Measurements from ENCODE around the gene GP2. TPM values are rescaled to one million over a fixed set of nuclear protein-coding genes. Genes with fewer than 3 reads are reported as not detected.

Gene GP2
- total and polyA plus RNA-seq, 2 donors (not counting 1 experiment from before 2014, with no cell fraction given): not detected

- no peaks in the 10 kb centered on the region for H3K79me2 ChIP-seq (ENCODE audit: control insufficient read depth, insufficient read depth, low read length)
- no peak for DNase-seq (ENCODE audit: low read depth in 2 of 2)
- H3K9ac ChIP-seq (ENCODE audit: insufficient read depth, low read length): no peak overlapping the region
- no peaks in the 10 kb centered on the region for H3K4me1 ChIP-seq (ENCODE audit: control insufficient read depth, extremely low read depth, insufficient read depth, low read length)
- no peak for TF ChIP-seq EZH2 (IDR thresholded peaks at IDR 0.05; ENCODE audit: low read length, missing control alignments)
- TF ChIP-seq, protein P1, sequence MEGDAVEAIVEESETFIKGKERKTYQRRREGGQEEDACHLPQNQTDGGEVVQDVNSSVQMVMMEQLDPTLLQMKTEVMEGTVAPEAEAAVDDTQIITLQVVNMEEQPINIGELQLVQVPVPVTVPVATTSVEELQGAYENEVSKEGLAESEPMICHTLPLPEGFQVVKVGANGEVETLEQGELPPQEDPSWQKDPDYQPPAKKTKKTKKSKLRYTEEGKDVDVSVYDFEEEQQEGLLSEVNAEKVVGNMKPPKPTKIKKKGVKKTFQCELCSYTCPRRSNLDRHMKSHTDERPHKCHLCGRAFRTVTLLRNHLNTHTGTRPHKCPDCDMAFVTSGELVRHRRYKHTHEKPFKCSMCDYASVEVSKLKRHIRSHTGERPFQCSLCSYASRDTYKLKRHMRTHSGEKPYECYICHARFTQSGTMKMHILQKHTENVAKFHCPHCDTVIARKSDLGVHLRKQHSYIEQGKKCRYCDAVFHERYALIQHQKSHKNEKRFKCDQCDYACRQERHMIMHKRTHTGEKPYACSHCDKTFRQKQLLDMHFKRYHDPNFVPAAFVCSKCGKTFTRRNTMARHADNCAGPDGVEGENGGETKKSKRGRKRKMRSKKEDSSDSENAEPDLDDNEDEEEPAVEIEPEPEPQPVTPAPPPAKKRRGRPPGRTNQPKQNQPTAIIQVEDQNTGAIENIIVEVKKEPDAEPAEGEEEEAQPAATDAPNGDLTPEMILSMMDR (conservative IDR thresholded peaks at IDR 0.05 in 1 of 2, IDR thresholded peaks at IDR 0.05 in 1 of 2; ENCODE audit: low read depth in 1 of 2, low read length in 2 of 2): no peak
- H4K20me1 ChIP-seq (ENCODE audit: control insufficient read depth, extremely low read depth, insufficient read depth, low read length): no peaks in the 10 kb centered on the region
- H3K4me2 ChIP-seq (ENCODE audit: extremely low read depth, insufficient read depth, low read length): no peak overlapping the region
- H3K27me3 ChIP-seq (ENCODE audit: control insufficient read depth, insufficient read depth, low read length): no peaks in the 10 kb centered on the region
- no peak overlapping the region for H3K4me3 ChIP-seq (replicated peaks in 1 of 4; ENCODE audit: control extremely low read depth in 1 of 4, insufficient read depth in 1 of 4, low read depth in 3 of 4, low read length in 4 of 4)
- no peak overlapping the region for H3K27ac ChIP-seq (ENCODE audit: insufficient read depth, low read length)
- no peaks in the 10 kb centered on the region for H3K9me3 ChIP-seq (ENCODE audit: control insufficient read depth, insufficient read depth, low read depth, low read length)
- no peak overlapping the region for H2AFZ ChIP-seq (ENCODE audit: low read length)
- H3K36me3 ChIP-seq (ENCODE audit: control insufficient read depth, insufficient read depth, low read length): no peaks in the 10 kb centered on the region
Measured at GRCh38 chr16:20308801-20309590, 18.3 kb downstream of the GP2 start.

- H3K4me2 ChIP-seq (ENCODE audit: extremely low read depth, insufficient read depth, low read length): no peak overlapping the region
- H3K36me3 ChIP-seq (ENCODE audit: control insufficient read depth, insufficient read depth, low read length): no peaks in the 10 kb centered on the region
- DNase-seq (ENCODE audit: low read depth in 2 of 2): no peak
- no peaks in the 10 kb centered on the region for H3K27me3 ChIP-seq (ENCODE audit: control insufficient read depth, insufficient read depth, low read length)
- H3K4me3 ChIP-seq (replicated peaks in 1 of 4; ENCODE audit: control extremely low read depth in 1 of 4, insufficient read depth in 1 of 4, low read depth in 3 of 4, low read length in 4 of 4): no peak overlapping the region
- H2AFZ ChIP-seq (ENCODE audit: low read length): no peak overlapping the region
- H3K9me3 ChIP-seq (ENCODE audit: control insufficient read depth, insufficient read depth, low read depth, low read length): no peaks in the 10 kb centered on the region
- no peaks in the 10 kb centered on the region for H4K20me1 ChIP-seq (ENCODE audit: control insufficient read depth, extremely low read depth, insufficient read depth, low read length)
- H3K9ac ChIP-seq (ENCODE audit: insufficient read depth, low read length): no peak overlapping the region
- TF ChIP-seq, protein P1 (conservative IDR thresholded peaks at IDR 0.05 in 1 of 2, IDR thresholded peaks at IDR 0.05 in 1 of 2; ENCODE audit: low read depth in 1 of 2, low read length in 2 of 2): no peak
- TF ChIP-seq EZH2 (IDR thresholded peaks at IDR 0.05; ENCODE audit: low read length, missing control alignments): no peak
- H3K4me1 ChIP-seq (ENCODE audit: control insufficient read depth, extremely low read depth, insufficient read depth, low read length): no peaks in the 10 kb centered on the region
- no peaks in the 10 kb centered on the region for H3K79me2 ChIP-seq (ENCODE audit: control insufficient read depth, insufficient read depth, low read length)
- no peak overlapping the region for H3K27ac ChIP-seq (ENCODE audit: insufficient read depth, low read length)
Measured at GRCh38 chr16:20308266-20308665, 19.0 kb downstream of the GP2 start.

- Histone ChIP-seq H3K4me2 (ENCODE audit: extremely low read depth, insufficient read depth, low read length) (no peak overlapping the region), H3K9ac (ENCODE audit: insufficient read depth, low read length) (no peak overlapping the region), H3K4me3 (replicated peaks in 1 of 4; ENCODE audit: control extremely low read depth in 1 of 4, insufficient read depth in 1 of 4, low read depth in 3 of 4, low read length in 4 of 4) (no peak overlapping the region), H3K9me3 (ENCODE audit: control insufficient read depth, insufficient read depth, low read depth, low read length) (no peaks in the 10 kb centered on the region), H4K20me1 (ENCODE audit: control insufficient read depth, extremely low read depth, insufficient read depth, low read length) (no peaks in the 10 kb centered on the region), H3K4me1 (ENCODE audit: control insufficient read depth, extremely low read depth, insufficient read depth, low read length) (no peaks in the 10 kb centered on the region), H3K79me2 (ENCODE audit: control insufficient read depth, insufficient read depth, low read length) (no peaks in the 10 kb centered on the region), H3K27me3 (ENCODE audit: control insufficient read depth, insufficient read depth, low read length) (no peaks in the 10 kb centered on the region), H2AFZ (ENCODE audit: low read length) (no peak overlapping the region), H3K36me3 (ENCODE audit: control insufficient read depth, insufficient read depth, low read length) (no peaks in the 10 kb centered on the region), H3K27ac (ENCODE audit: insufficient read depth, low read length) (no peak overlapping the region)
- TF ChIP-seq EZH2 (IDR thresholded peaks at IDR 0.05; ENCODE audit: low read length, missing control alignments): no peak
- TF ChIP-seq, protein P1 (conservative IDR thresholded peaks at IDR 0.05 in 1 of 2, IDR thresholded peaks at IDR 0.05 in 1 of 2; ENCODE audit: low read depth in 1 of 2, low read length in 2 of 2): no peak
- DNase-seq (ENCODE audit: low read depth in 2 of 2): no peak
Measured at GRCh38 chr16:20307791-20308190, 19.5 kb downstream of the GP2 start.

Measured in fibroblast of lung (primary cell).